Right renal pelvis (tissue), 4 donors: ENCODE measurements around the gene NOC4L. TPM values are rescaled to one million over a fixed set of nuclear protein-coding genes. Genes with fewer than 3 reads are reported as not detected.
"Not testable (repeated sequence)": the region's sequence is repeated elsewhere in the genome, so short reads cannot be mapped to it uniquely, and the experiment has no call there.

ENCODE experiments used
- DNase-seq, 4 donors: peaks; one replicate each; pipeline ENCODE4 v3.0.0-alpha.2; 2013; ENCODE audit warnings: low read depth in 4 of 4, low spot score in 3 of 4, missing footprints in 1 of 4
- polyA plus RNA-seq, 4 donors: library from polyadenylated mRNA; unstranded; fragments of 120-200 nt; gene quantifications; one replicate each; pipeline ENCODE4 v1.2.1, GENCODE V29; 2013; ENCODE audit not compliant: insufficient read length in 4 of 4

The NOC4L gene
- polyA plus RNA-seq, 4 donors: 12.9 to 20.9 (median 13.5) TPM

GRCh38 chr12:132141976-132142678 is 2.1 kb upstream of the NOC4L start:
- no peak for DNase-seq

- DNase-seq: no peak
Measured at GRCh38 chr12:132142679-132143335, 1.4 kb upstream of the NOC4L start.

GRCh38 chr12:132143336-132144071 is 753 bp upstream of the NOC4L start:
- no peak for DNase-seq

GRCh38 chr12:132144810-132145168 is 532 bp downstream of the NOC4L start:
- no peak for DNase-seq

- DNase-seq: no peak
Measured at GRCh38 chr12:132145334-132145733, 1.1 kb downstream of the NOC4L start.

GRCh38 chr12:132146098-132146497 is 1.8 kb downstream of the NOC4L start:
- no peak for DNase-seq

- DNase-seq: no peak
Measured at GRCh38 chr12:132146772-132147422, 2.6 kb downstream of the NOC4L start.

- no peak for DNase-seq
Measured at GRCh38 chr12:132147423-132148367, 3.4 kb downstream of the NOC4L start.

- no peak for DNase-seq
Measured at GRCh38 chr12:132148368-132149045, 4.2 kb downstream of the NOC4L start.

- DNase-seq: not testable (repeated sequence)
Measured at GRCh38 chr12:132149526-132149925, 5.3 kb downstream of the NOC4L start.

- no peak for DNase-seq
Measured at GRCh38 chr12:132150780-132151144, 6.5 kb downstream of the NOC4L start.

- no peak for DNase-seq
Measured at GRCh38 chr12:132151145-132151765, 7.0 kb downstream of the NOC4L start.

GRCh38 chr12:132151766-132152410 is 7.6 kb downstream of the NOC4L start:
- DNase-seq: no peak

GRCh38 chr12:132152411-132152821 is 8.2 kb downstream of the NOC4L start:
- no peak for DNase-seq

- DNase-seq: no peak
Measured at GRCh38 chr12:132152953-132153352, 8.7 kb downstream of the NOC4L start.

- DNase-seq: peak; percentile 72 to 82 (median 75)
Measured at GRCh38 chr12:132153501-132154340, 9.5 kb downstream of the NOC4L start.

GRCh38 chr12:132154341-132154761 is 10.1 kb downstream of the NOC4L start:
- DNase-seq: no peak
